SU-DHL-6 (cell line): ENCODE measurements around the gene SDK1.

Experiments
- EZH2phosphoT487 ChIP-seq: fragments of 200-600 bp; sonication (generic), shearing (Covaris generic); conservative IDR thresholded peaks from 2 replicates; pipeline ENCODE4 v1.6.1; 2018; ENCODE audit warnings: mild to moderate bottlenecking, antibody characterized with exemption, low read length, moderate library complexity, mixed read lengths
- TF ChIP-seq, protein P1 (sequence below): fragments of 200-600 bp; sonication (generic); IDR thresholded peaks from one replicate; pipeline ENCODE4 v1.5.1; 2017; ENCODE audit warnings: antibody characterized with exemption, mild to moderate bottlenecking, low read length, moderate library complexity; ENCODE audit not compliant: insufficient read depth, poor library complexity, severe bottlenecking

DNA sequence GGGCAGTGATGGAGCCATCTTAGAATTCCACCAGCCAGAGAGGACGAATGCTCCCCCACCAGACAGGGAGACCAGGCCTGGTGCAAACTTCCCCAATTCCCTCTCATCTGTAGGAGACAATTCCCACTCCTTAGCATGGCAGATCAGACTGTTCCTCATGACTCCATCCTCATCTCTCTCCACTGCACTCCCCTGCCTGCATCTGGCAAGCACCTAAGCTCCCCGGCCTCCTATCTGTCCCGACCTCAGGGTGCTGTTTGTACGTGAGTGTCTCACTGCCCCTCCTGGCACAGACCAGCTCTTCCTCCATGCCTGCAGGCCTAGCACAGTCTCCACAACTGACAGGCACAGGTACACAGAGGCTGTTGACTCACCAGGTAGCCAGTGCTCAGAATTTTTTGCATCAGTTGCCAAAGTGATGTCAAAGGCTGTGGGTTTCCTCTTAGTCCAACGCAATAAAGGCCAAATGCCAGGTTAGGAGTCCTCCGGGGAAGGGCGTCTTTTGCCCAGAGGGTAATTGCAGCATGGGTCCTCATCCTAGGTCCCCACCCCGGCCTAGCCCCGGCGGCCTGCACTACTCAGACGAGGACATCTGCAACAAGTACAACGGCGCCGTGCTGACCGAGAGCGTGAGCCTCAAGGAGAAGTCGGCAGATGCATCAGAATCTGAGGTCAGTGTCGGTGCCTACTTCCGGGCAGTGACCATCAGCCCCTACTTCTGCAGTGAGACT is 944.2 kb downstream of the SDK1 start:
- TF ChIP-seq, protein P1, sequence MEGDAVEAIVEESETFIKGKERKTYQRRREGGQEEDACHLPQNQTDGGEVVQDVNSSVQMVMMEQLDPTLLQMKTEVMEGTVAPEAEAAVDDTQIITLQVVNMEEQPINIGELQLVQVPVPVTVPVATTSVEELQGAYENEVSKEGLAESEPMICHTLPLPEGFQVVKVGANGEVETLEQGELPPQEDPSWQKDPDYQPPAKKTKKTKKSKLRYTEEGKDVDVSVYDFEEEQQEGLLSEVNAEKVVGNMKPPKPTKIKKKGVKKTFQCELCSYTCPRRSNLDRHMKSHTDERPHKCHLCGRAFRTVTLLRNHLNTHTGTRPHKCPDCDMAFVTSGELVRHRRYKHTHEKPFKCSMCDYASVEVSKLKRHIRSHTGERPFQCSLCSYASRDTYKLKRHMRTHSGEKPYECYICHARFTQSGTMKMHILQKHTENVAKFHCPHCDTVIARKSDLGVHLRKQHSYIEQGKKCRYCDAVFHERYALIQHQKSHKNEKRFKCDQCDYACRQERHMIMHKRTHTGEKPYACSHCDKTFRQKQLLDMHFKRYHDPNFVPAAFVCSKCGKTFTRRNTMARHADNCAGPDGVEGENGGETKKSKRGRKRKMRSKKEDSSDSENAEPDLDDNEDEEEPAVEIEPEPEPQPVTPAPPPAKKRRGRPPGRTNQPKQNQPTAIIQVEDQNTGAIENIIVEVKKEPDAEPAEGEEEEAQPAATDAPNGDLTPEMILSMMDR = no peak
- no peak for TF ChIP-seq EZH2phosphoT487
